ENCODE measurements around the gene CHRNA10.

Gene CHRNA10, protein sequence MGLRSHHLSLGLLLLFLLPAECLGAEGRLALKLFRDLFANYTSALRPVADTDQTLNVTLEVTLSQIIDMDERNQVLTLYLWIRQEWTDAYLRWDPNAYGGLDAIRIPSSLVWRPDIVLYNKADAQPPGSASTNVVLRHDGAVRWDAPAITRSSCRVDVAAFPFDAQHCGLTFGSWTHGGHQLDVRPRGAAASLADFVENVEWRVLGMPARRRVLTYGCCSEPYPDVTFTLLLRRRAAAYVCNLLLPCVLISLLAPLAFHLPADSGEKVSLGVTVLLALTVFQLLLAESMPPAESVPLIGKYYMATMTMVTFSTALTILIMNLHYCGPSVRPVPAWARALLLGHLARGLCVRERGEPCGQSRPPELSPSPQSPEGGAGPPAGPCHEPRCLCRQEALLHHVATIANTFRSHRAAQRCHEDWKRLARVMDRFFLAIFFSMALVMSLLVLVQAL

GRCh38 chr11:3671334-3672254, at the start of gene CHRNA10:
CHRNA10 (minus strand) TSS chr11:3671384; CDS start chr11:3671312, 72 bp downstream.
- DNase-seq (ENCODE audit: low spot score) = no peak

DNA sequence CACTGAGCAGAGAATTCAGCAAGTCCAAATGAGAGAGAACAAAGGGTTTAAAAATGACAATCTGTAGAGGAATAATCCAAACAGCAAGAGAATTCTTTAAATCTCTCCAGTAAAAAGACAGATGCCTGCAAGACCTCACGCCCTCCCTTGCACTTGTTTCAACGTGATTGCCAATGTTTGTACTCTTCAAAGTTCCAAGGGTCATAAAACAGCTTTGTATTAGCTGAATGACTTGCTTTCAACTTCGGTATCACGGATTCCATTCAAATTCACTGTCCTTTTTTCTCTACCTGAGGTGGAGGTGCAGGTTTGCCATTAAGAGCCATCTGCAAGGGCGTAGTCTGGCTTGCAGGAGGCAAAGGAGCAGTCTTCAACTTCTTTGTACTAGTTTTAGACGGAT, 41.1 kb upstream of the CHRNA10 start:
- no peak for DNase-seq (ENCODE audit: low spot score)

DNA sequence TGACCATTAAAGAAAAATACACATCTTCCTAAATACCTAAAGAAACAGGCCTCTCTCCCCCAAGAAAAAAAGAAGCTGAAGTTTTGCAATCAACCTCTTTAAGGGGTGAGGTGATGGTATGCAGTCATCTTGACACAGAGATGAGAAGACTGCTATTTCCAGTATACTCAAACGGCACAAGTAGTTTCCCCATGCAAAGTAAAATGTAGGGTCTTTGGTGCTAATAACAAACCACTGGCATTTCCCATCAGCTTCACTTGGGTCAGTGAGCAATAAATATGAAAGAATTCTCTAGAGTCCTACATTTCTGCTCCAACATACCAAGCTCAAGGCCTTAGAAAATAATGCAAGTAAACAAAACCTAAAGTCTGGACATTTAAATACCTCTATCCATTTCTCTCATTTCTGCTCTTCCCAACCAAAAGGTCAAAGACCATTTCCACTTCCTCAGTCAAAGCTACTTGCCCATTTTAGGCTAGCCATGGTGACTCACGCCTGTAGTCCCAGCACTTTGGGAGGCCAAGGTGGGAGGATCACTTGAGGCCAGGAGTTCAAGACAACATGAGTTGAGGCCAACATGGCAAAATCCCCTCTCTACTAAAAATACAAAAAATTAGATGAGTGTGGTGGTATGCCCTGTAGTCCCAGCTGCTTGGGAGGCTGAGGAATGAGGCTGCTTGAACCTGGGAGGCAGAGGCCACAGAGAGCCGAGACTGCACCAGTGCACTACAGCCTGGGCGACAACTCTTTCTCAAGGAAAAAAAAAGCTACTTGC, 39.5 kb upstream of the CHRNA10 start:
- no peak for DNase-seq (ENCODE audit: low spot score)

DNA sequence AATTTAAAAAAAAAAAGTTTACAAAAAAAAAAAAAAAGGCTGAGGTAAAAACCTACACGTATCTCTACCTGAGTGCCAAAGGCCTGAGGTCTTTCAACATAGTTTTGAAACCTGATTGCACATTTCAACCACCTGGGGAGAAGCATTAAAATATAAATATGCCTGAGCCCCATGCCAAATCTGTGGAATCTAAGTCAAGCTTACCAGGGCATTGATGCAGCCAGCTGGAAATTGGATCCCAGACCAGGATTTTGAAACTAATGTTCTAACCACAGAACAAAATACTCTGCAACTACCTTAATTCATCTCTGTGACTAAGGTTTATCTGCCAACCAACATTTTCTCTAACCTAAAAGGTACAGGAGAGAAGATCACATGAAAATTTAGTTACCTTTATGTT, 38.8 kb upstream of the CHRNA10 start:
- DNase-seq (ENCODE audit: low spot score) = no peak

- DNase-seq (ENCODE audit: low spot score) = no peak
Observed at GRCh38 chr11:3707176-3707575, 36.0 kb upstream of the CHRNA10 start.

DNA sequence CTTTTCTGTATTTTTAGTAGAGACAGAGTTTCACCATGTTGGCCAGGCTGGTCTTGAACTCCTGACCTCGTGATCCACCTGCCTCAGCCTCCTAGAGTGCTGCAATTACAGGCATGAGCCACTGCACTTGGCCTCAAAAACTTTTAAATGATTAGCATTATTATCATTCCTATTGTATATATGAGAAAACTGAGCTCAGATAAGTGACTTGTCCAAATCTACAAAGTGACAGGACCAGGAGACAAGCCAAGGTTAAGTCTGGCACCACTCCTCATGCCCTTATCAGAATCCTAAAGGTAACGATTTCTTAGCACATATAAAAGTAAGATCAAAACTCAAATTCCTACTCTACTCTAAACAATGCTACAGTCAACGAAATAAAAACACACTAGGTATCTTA, 32.2 kb upstream of the CHRNA10 start:
- DNase-seq (ENCODE audit: low spot score) = no peak

GRCh38 chr11:3700910-3701309, 29.7 kb upstream of the CHRNA10 start:
- DNase-seq (ENCODE audit: low spot score) = no peak

GRCh38 chr11:3700410-3700809, 29.2 kb upstream of the CHRNA10 start:
- DNase-seq (ENCODE audit: low spot score) = no peak

DNA sequence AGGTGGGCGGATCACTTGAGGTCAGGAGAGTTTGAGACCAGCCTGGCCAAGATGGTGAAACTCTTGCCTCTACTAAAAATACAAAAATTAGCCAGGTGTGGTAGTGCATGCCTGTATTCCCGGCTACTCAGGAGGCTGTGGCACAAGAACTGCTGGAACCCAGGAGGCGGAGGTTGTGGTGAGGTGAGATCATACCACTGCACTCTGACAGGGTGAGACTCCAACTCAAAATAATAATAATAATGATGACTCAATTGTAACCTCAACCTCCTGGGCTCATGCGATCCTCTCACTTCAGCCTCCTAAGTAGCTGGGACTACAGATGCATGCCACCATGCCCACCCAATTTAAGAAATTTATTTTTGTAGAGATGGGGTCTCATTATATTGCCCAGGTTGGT, 15.6 kb upstream of the CHRNA10 start:
- no peak for DNase-seq (ENCODE audit: low spot score)

- DNase-seq (ENCODE audit: low spot score) = no peak
Observed at GRCh38 chr11:3685923-3686322, 14.7 kb upstream of the CHRNA10 start.

DNA sequence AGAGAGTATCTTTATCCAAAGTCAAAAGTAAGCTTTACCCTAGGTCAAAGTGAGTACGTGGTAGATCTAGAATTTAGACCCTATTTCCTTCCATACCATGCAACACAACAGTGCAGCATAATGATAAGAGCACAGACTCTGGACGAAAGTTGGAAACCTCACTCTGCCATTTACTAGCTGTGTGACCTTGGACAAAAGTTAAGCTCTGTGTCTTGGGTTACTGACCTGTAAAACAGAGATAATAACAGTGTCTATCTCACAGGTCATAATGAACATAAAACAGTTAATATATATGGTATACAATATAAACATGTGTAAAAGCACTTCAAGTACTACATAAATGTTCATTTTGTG, 13.6 kb upstream of the CHRNA10 start:
- no peak for DNase-seq (ENCODE audit: low spot score)

GRCh38 chr11:3684129-3684818, 13.1 kb upstream of the CHRNA10 start:
- DNase-seq (ENCODE audit: low spot score) = no peak

GRCh38 chr11:3683039-3683438, 11.9 kb upstream of the CHRNA10 start:
- no peak for DNase-seq (ENCODE audit: low spot score)

DNA sequence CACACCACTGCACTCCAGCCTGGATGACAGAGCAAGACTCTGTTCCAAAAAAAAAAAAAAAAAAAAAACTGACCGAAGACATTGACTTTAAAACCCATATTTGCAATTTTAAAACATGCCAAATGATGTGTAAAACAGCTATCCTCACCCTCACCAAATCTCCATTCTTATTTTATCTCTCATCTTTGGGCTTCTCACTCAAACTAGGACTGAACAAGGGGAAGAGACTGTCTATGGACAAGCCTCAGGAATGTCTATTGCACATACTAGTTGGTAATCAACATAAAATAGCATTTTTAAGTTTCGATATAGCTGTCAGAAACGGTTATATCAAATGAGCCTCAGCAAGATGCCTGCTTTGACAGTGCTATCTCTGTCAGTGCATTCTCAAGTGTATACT, 7.9 kb upstream of the CHRNA10 start:
- DNase-seq (ENCODE audit: low spot score) = no peak

- no peak for DNase-seq (ENCODE audit: low spot score)
Observed at GRCh38 chr11:3675971-3676370, 4.8 kb upstream of the CHRNA10 start.

- no peak for DNase-seq (ENCODE audit: low spot score)
Observed at GRCh38 chr11:3674189-3674588, 3.0 kb upstream of the CHRNA10 start.

GRCh38 chr11:3669742-3670183, 1.4 kb downstream of the CHRNA10 start:
- no peak for DNase-seq (ENCODE audit: low spot score)

GRCh38 chr11:3669128-3669527, 2.1 kb downstream of the CHRNA10 start:
- no peak for DNase-seq (ENCODE audit: low spot score)

- DNase-seq (ENCODE audit: low spot score) = no peak
Observed at GRCh38 chr11:3667149-3668035, 3.8 kb downstream of the CHRNA10 start.

GRCh38 chr11:3666023-3666530, 5.1 kb downstream of the CHRNA10 start:
- no peak for DNase-seq (ENCODE audit: low spot score)
